ENCODE measurements around the gene CHRNA4. TPM values are rescaled to one million over a fixed set of nuclear protein-coding genes. Genes with fewer than 3 reads are reported as not detected.

The CHRNA4 gene
- total and polyA plus RNA-seq, 2 of the 4 experiments (the other 2 are of a cell fraction), result not detected

DNA sequence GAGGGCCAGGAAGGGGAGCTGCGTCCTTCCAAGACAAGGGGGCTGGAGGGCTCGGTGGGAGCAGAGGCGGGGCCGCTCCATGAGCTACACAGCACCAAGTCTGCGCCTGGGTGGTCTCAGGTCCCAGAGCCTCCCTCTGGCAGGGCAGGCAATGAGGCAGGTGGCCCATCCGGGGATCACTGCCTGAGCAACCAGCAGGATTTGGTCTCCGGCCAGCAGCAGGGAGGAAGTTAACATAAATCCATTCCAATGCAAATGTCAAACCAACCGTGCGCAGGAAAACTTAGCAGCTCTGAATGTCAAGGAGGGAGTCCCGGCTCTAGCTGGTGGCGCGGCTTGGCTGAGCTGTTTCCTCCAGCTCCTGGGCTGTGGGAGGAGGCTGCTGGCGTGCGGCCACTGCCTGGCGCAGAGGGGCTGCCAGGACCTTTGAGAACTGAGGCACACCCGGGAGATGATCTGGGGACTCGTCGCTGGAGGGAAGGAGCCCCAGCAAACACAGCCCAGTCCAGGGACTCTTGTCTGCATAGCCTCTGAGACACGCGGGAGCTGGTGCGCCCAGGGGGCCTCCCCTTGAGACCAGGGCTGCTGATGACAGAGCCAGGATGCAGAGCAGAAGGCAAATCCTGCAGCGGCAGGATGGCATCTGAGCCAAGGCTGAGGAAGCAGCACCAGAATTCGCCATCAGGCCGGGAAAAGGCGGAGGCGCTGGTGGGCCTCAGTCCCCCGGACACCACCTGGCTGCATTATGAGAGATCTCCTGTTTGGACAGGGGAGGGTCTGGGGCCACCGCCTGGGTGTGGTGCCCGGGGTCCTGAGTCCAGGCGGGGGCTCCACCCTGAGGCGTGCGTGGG lies 33.1 kb upstream of the CHRNA4 start:
- no TSS peak for BruUV-seq (replicated peaks)
- ATAC-seq (ENCODE audit: low read depth) (no peak; the same call in 1 of the 2 replicates), DNase-seq (no peak)
- Histone ChIP-seq H2BK20ac (ENCODE audit: low read depth, low read length) (no peak overlapping the region), H3K4me3 (ENCODE audit: insufficient read depth, low read depth, low read length) (no peak overlapping the region), H2AFZ (replicated peaks; ENCODE audit: low read length, poor library complexity) (no peak overlapping the region), H3K23ac (ENCODE audit: low read depth, low read length) (no peak overlapping the region), H3K18ac (ENCODE audit: low read depth, low read length) (no peak overlapping the region), H4K5ac (ENCODE audit: low read depth, low read length) (no peak overlapping the region), H3K4me2 (ENCODE audit: low read depth, low read length) (no peak overlapping the region), H3K79me1 (ENCODE audit: low read depth in 1 of 2, low read length in 2 of 2) (no peaks in the 10 kb centered on the region), H3K27me3 (ENCODE audit: control insufficient read depth, insufficient read depth, low read length) (peaks cover 20% of the 10 kb centered on the region), H2AK5ac (ENCODE audit: low read depth, low read length) (no peak overlapping the region), H3K56ac (ENCODE audit: extremely low read depth, insufficient read depth, low read length) (no peak overlapping the region), H2AK9ac (replicated peaks; ENCODE audit: low read depth, low read length, poor library complexity) (no peak overlapping the region), H2BK15ac (ENCODE audit: low read depth, low read length) (no peak overlapping the region), H3K9ac (ENCODE audit: low read depth, low read length) (no peak overlapping the region), H3K9me3 (ENCODE audit: control insufficient read depth, insufficient read depth, low read length) (peaks cover 6% of the 10 kb centered on the region), H4K91ac (ENCODE audit: insufficient read depth, low read depth, low read length) (no peak overlapping the region), H3K27ac (ENCODE audit: insufficient read depth, low read length) (no peak overlapping the region), H2BK5ac (ENCODE audit: low read depth, low read length, poor library complexity, severe bottlenecking) (no peak overlapping the region), H3K4me1 (ENCODE audit: control insufficient read depth, insufficient read depth, low read length) (peaks cover 2% of the 10 kb centered on the region; the same call in 1 of the 2 replicates), H3K9me1 (ENCODE audit: insufficient read depth, low read length) (no peaks in the 10 kb centered on the region), H3K36me3 (ENCODE audit: control insufficient read depth, insufficient read depth, low read length) (no peaks in the 10 kb centered on the region), H3K4ac (ENCODE audit: low read depth, low read length) (no peak overlapping the region), H2BK120ac (ENCODE audit: low read depth, low read length) (no peak overlapping the region), H4K8ac (ENCODE audit: low read depth in 2 of 2, low read length in 2 of 2) (no peak overlapping the region), H4K20me1 (ENCODE audit: insufficient read depth, low read length) (no peaks in the 10 kb centered on the region), H3K14ac (replicated peaks; ENCODE audit: low read depth, low read length) (no peak overlapping the region)
- in situ Hi-C loops (cut with MboI; ENCODE audit: low sequenced_read_pairs) (no loop called here), dilution Hi-C loops (cut with HindIII; ENCODE audit: low sequenced_read_pairs, unreplicated experiment) (no loop called here), intact Hi-C loops (cut with micrococcal nuclease) (no loop called here)
- ChIA-PET POLR2A (ENCODE audit: unreplicated experiment) (no interaction called here), CTCF (no interaction called here)
- WGBS, 2 experiments (ENCODE audit: extremely low coverage in 2 of 2, insufficient read length in 1 of 2), result 11% methylated on average over 16 of the region's 32 CpGs; no CpG with 5 or more reads in 1 of the 2 experiments
- TF ChIP-seq, protein P1, sequence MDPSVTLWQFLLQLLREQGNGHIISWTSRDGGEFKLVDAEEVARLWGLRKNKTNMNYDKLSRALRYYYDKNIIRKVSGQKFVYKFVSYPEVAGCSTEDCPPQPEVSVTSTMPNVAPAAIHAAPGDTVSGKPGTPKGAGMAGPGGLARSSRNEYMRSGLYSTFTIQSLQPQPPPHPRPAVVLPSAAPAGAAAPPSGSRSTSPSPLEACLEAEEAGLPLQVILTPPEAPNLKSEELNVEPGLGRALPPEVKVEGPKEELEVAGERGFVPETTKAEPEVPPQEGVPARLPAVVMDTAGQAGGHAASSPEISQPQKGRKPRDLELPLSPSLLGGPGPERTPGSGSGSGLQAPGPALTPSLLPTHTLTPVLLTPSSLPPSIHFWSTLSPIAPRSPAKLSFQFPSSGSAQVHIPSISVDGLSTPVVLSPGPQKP (IDR thresholded peaks at IDR 0.05; ENCODE audit: borderline replicate concordance, low read depth, low read length), result no peak
- no peak for TF ChIP-seq POLR2A (IDR thresholded peaks at IDR 0.05; ENCODE audit: low read depth, low read length)
- no peak for TF ChIP-seq MAZ (IDR thresholded peaks at IDR 0.05; ENCODE audit: borderline replicate concordance, low read depth, low read length)
- TF ChIP-seq RCOR1 (IDR thresholded peaks at IDR 0.05; ENCODE audit: insufficient replicate concordance, low read length), result no peak
- no peak for TF ChIP-seq MXI1 (IDR thresholded peaks at IDR 0.05; ENCODE audit: borderline replicate concordance, low read depth, low read length)
- TF ChIP-seq MAFK (IDR thresholded peaks at IDR 0.05; ENCODE audit: low read depth, low read length), result no peak
- no peak for TF ChIP-seq SMC3 (IDR thresholded peaks at IDR 0.05; ENCODE audit: low read depth, low read length)
- TF ChIP-seq, protein P2, sequence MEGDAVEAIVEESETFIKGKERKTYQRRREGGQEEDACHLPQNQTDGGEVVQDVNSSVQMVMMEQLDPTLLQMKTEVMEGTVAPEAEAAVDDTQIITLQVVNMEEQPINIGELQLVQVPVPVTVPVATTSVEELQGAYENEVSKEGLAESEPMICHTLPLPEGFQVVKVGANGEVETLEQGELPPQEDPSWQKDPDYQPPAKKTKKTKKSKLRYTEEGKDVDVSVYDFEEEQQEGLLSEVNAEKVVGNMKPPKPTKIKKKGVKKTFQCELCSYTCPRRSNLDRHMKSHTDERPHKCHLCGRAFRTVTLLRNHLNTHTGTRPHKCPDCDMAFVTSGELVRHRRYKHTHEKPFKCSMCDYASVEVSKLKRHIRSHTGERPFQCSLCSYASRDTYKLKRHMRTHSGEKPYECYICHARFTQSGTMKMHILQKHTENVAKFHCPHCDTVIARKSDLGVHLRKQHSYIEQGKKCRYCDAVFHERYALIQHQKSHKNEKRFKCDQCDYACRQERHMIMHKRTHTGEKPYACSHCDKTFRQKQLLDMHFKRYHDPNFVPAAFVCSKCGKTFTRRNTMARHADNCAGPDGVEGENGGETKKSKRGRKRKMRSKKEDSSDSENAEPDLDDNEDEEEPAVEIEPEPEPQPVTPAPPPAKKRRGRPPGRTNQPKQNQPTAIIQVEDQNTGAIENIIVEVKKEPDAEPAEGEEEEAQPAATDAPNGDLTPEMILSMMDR (conservative IDR thresholded peaks at IDR 0.05; ENCODE audit: low read depth, low read length), result no peak
- TF ChIP-seq CHD1 (IDR thresholded peaks at IDR 0.05; ENCODE audit: low read depth, low read length), result no peak
- TF ChIP-seq NFE2L2 (IDR thresholded peaks at IDR 0.05; ENCODE audit: low read depth, low read length), result no peak
- no peak for TF ChIP-seq CEBPB (IDR thresholded peaks at IDR 0.05; ENCODE audit: low read depth, low read length)
- no peak for TF ChIP-seq BHLHE40 (IDR thresholded peaks at IDR 0.05; ENCODE audit: low read depth, low read length)
- TF ChIP-seq RFX5 (IDR thresholded peaks at IDR 0.05; ENCODE audit: low read depth, low read length), result no peak
- TF ChIP-seq, protein P3, sequence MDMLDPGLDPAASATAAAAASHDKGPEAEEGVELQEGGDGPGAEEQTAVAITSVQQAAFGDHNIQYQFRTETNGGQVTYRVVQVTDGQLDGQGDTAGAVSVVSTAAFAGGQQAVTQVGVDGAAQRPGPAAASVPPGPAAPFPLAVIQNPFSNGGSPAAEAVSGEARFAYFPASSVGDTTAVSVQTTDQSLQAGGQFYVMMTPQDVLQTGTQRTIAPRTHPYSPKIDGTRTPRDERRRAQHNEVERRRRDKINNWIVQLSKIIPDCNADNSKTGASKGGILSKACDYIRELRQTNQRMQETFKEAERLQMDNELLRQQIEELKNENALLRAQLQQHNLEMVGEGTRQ (IDR thresholded peaks at IDR 0.05; ENCODE audit: low read depth, low read length), result no peak
- no peak for TF ChIP-seq RAD21 (IDR thresholded peaks at IDR 0.05; ENCODE audit: low read length)
